GM12878 (cell line): Measurements from ENCODE around the gene ST6GALNAC3. TPM values are rescaled to one million over a fixed set of nuclear protein-coding genes. Genes with fewer than 3 reads are reported as not detected.

ENCODE experiments used
- ATAC-seq: fragments of 200-7000 bp; cut with Tn5 transposase; 3 replicates; pipeline ENCODE4 v1.9.1; 2020; ENCODE audit warnings: mild to moderate bottlenecking, moderate library complexity
- BruUV-seq: library from RNA; stranded (reverse); fragments of 400-500 nt; replicated peaks from 2 replicates; lab custom pipeline; 2021; lab: Mats Ljungman, UMichigan
- CTCF ChIA-PET: fragments of 300-600 bp; sonication (Branson Sonifier 250); formaldehyde crosslinking; extraction: SDS; loops from one replicate; lab custom pipeline; 2021; ENCODE audit warnings: inconsistent platforms; lab: Yijun Ruan, JAX
- POLR2A ChIA-PET: fragments of 350-600 bp; formaldehyde crosslinking; extraction: SDS; loops from one replicate; lab custom pipeline; 2021; ENCODE audit warnings: inconsistent platforms; lab: Charles Lee
- RAD21 ChIA-PET: fragments of 300-600 bp; sonication (Branson Sonifier 250); formaldehyde crosslinking; loops from one replicate; lab custom pipeline; 2023; ENCODE audit warnings: antibody characterized with exemption; ENCODE audit not compliant: unreplicated experiment; lab: Charles Lee
- SMC1A ChIA-PET: fragments of 300-600 bp; sonication (Branson Sonifier 250); formaldehyde crosslinking; loops from one replicate; lab custom pipeline; 2023; ENCODE audit not compliant: unreplicated experiment, uncharacterized antibody; lab: Charles Lee
- DNase-seq: peaks from one replicate; pipeline ENCODE4 v3.0.0-alpha.2; 2011; ENCODE audit warnings: low read depth, low spot score
- FAIRE-seq: peaks from 3 replicates; lab custom pipeline; 2011; peaks lifted over from hg19 to GRCh38; lab: Jason Lieb, UNC
- H2AFZ ChIP-seq: 2 replicates; pipeline ENCODE4 v1.6.0; 2011; ENCODE audit warnings: low read depth, low read length, control low read depth; ENCODE audit not compliant: control insufficient read depth
- H3K27ac ChIP-seq: 2 replicates; pipeline ENCODE4 v1.5.1; 2011; ENCODE audit warnings: control low read depth; ENCODE audit not compliant: control insufficient read depth, insufficient read depth
- H3K27me3 ChIP-seq, 2 experiments: replicated peaks in 1 of 2; 2 replicates each; pipeline versions ENCODE4 v1.6.0 to v1.6.1; 2011; ENCODE audit warnings: low read length in 1 of 2; ENCODE audit not compliant: control insufficient read depth in 2 of 2, insufficient read depth in 2 of 2
- H3K36me3 ChIP-seq, 2 experiments: 2 replicates each; pipeline ENCODE4 v1.5.1; 2011; ENCODE audit warnings: low read length in 1 of 2; ENCODE audit not compliant: control insufficient read depth in 2 of 2, insufficient read depth in 2 of 2
- H3K4me1 ChIP-seq: 2 replicates; pipeline ENCODE4 v1.6.1; 2011; ENCODE audit warnings: mild to moderate bottlenecking, low read length, moderate library complexity, mixed read lengths; ENCODE audit not compliant: control insufficient read depth, insufficient read depth
- H3K4me2 ChIP-seq: 2 replicates; pipeline ENCODE4 v1.6.0; 2011; ENCODE audit warnings: control low read depth; ENCODE audit not compliant: control insufficient read depth, insufficient read depth
- H3K4me3 ChIP-seq: fragments of 200-600 bp; sonication (generic); 2 replicates; pipeline ENCODE4 v1.5.1; 2016
- H3K79me2 ChIP-seq: 2 replicates; pipeline ENCODE4 v1.6.0; 2011; ENCODE audit warnings: low read length; ENCODE audit not compliant: control insufficient read depth, insufficient read depth
- H3K9ac ChIP-seq: 2 replicates; pipeline ENCODE4 v1.8.0; 2011; ENCODE audit warnings: low read length, control low read depth, mixed read lengths; ENCODE audit not compliant: control insufficient read depth, insufficient read depth
- H3K9me3 ChIP-seq: replicated peaks from 3 replicates; pipeline ENCODE4 v1.5.1; 2011; ENCODE audit warnings: mild to moderate bottlenecking, low read length; ENCODE audit not compliant: control insufficient read depth, insufficient read depth
- H4K20me1 ChIP-seq: 2 replicates; pipeline ENCODE4 v1.6.0; 2011; ENCODE audit not compliant: control insufficient read depth, insufficient read depth
- CHD2 ChIP-seq: IDR thresholded peaks from 2 replicates; pipeline ENCODE4 v1.6.1; 2011; ENCODE audit warnings: low read depth, low read length, improper control_type of control experiment, borderline replicate concordance
- EP300 ChIP-seq, 2 experiments: fragments of 150-350 bp in 1 of 2; IDR thresholded peaks; 2 replicates each; pipeline ENCODE4 v1.6.1; 2011 to 2012; ENCODE audit warnings: low read depth in 2 of 2, low read length in 2 of 2, borderline replicate concordance in 1 of 2, improper control_type of control experiment in 1 of 2, inconsistent platforms in 1 of 2; ENCODE audit not compliant: control insufficient read depth in 1 of 2
- FOXK2 ChIP-seq: fragments of 450-650 bp; IDR thresholded peaks from 2 replicates; pipeline ENCODE4 v1.6.1; 2017; ENCODE audit warnings: mild to moderate bottlenecking, moderate library complexity
- IRF4 ChIP-seq: IDR thresholded peaks from 2 replicates; pipeline ENCODE4 v1.6.1; 2011; ENCODE audit warnings: low read depth, low read length
- JUND ChIP-seq: IDR thresholded peaks from 2 replicates; pipeline ENCODE4 v1.6.1; 2012; ENCODE audit warnings: low read depth, mild to moderate bottlenecking, low read length, improper control_type of control experiment, moderate library complexity
- KLF5 ChIP-seq: fragments of 450-650 bp; IDR thresholded peaks from 2 replicates; pipeline ENCODE4 v1.6.1; 2014; ENCODE audit warnings: mild to moderate bottlenecking; ENCODE audit not compliant: partially characterized antibody
- LARP7 ChIP-seq: fragments of 450-650 bp; IDR thresholded peaks from 2 replicates; pipeline ENCODE4 v1.6.1; 2017; ENCODE audit warnings: mild to moderate bottlenecking
- MTA3 ChIP-seq: IDR thresholded peaks from 2 replicates; pipeline ENCODE4 v1.6.1; 2012; ENCODE audit warnings: low read length, inconsistent platforms, borderline replicate concordance
- MYC ChIP-seq: IDR thresholded peaks from 2 replicates; pipeline ENCODE4 v1.6.1; 2011; ENCODE audit warnings: mild to moderate bottlenecking, low read length, moderate library complexity, inconsistent platforms; ENCODE audit not compliant: insufficient read depth, insufficient replicate concordance, insufficient read length, severe bottlenecking
- NFXL1 ChIP-seq: fragments of 450-650 bp; IDR thresholded peaks from 2 replicates; pipeline ENCODE4 v1.6.1; 2017; ENCODE audit warnings: antibody characterized with exemption, mild to moderate bottlenecking, borderline replicate concordance
- PAX8 ChIP-seq: fragments of 450-650 bp; IDR thresholded peaks from 2 replicates; pipeline ENCODE4 v1.6.1; 2017; ENCODE audit warnings: mild to moderate bottlenecking, moderate library complexity
- POLR2AphosphoS5 ChIP-seq: IDR thresholded peaks from 2 replicates; pipeline ENCODE4 v1.6.1; 2011; ENCODE audit warnings: mild to moderate bottlenecking, low read length, inconsistent platforms
- RAD51 ChIP-seq: fragments of 450-650 bp; IDR thresholded peaks from 2 replicates; pipeline ENCODE4 v1.6.1; 2016; ENCODE audit warnings: moderate library complexity, mild to moderate bottlenecking, inconsistent platforms
- RB1 ChIP-seq: fragments of 450-650 bp; formaldehyde crosslinking; IDR thresholded peaks from 2 replicates; pipeline ENCODE4 v1.6.1; 2017; ENCODE audit warnings: mild to moderate bottlenecking, borderline replicate concordance
- SMAD1 ChIP-seq: fragments of 450-650 bp; IDR thresholded peaks from 2 replicates; pipeline ENCODE4 v1.6.1; 2018; ENCODE audit warnings: mild to moderate bottlenecking, low read depth; ENCODE audit not compliant: partially characterized antibody
- YBX1 ChIP-seq: fragments of 450-650 bp; IDR thresholded peaks from 2 replicates; pipeline ENCODE4 v1.6.1; 2016; ENCODE audit warnings: antibody characterized with exemption
- ZNF217 ChIP-seq: fragments of 450-650 bp; IDR thresholded peaks from 2 replicates; pipeline ENCODE4 v1.6.1; 2017; ENCODE audit warnings: antibody characterized with exemption, mild to moderate bottlenecking
- WGBS: methylation state at CpG from one replicate; pipeline ENCODE4 v1.1.6; 2016; ENCODE audit warnings: low lambda C conversion rate; ENCODE audit not compliant: insufficient replicate concordance, insufficient coverage; ENCODE audit errors: missing lambda C conversion rate; 5-methylcytosine and 5-hydroxymethylcytosine counted together
- in situ Hi-C: fragments of 300-500 bp; cut with MboI; formaldehyde crosslinking; loops from 9 replicates; pipeline ENCODE4 v1.14.3; 2018; ENCODE audit warnings: mixed read lengths
- intact Hi-C: fragments of 100-400 bp; cut with micrococcal nuclease; formaldehyde crosslinking; loops from one replicate; pipeline ENCODE4 v1.14.2; 2022; ENCODE audit not compliant: unreplicated experiment
- polyA plus RNA-seq, 11 experiments: library from polyadenylated mRNA; depleted of rRNA in 4 of 11; unstranded in 6 of 11; stranded (reverse) in 5 of 11; fragments of >200 nt; fragmentation: Nextera tagmentation in 4 of 11; fragmentation: Illumina TruSeq in 1 of 11; extraction: Ambion mirVana in 4 of 11; extraction: Trizol in 1 of 11; gene quantifications; 1 replicate in 1 of 11; 2 replicates in 10 of 11; pipeline versions ENCODE4 v1.2.1 to v1.2.3, GENCODE V29; 2011 to 2016; ENCODE audit warnings: inconsistent platforms in 2 of 11, missing spikeins in 2 of 11, low read depth in 1 of 11
- total RNA-seq, 4 experiments: library from RNA; depleted of rRNA in 3 of 4; stranded (reverse); fragments of >200 nt in 3 of 4; fragmentation: Illumina TruSeq in 1 of 4; extraction: Trizol in 1 of 4; gene quantifications; 2 replicates each; pipeline versions ENCODE4 v1.2.1 to v1.2.3, GENCODE V29; 2013 to 2021
- TF ChIP-seq, protein P1 (sequence below): fragments of 450-650 bp; IDR thresholded peaks from 2 replicates; pipeline ENCODE4 v1.6.1; 2018; ENCODE audit warnings: mild to moderate bottlenecking, low read depth, moderate library complexity; ENCODE audit not compliant: partially characterized antibody
- TF ChIP-seq, protein P2 (sequence below): IDR thresholded peaks from 2 replicates; pipeline ENCODE4 v1.6.1; 2012; ENCODE audit warnings: low read depth, low read length, improper control_type of control experiment

Gene ST6GALNAC3
- total and polyA plus RNA-seq, 10 of the 15 experiments (the other 5 are each of a cell fraction or from before 2014, with no cell fraction given), result 0.04 to 0.68 (median 0.18) TPM; not detected in 3

DNA sequence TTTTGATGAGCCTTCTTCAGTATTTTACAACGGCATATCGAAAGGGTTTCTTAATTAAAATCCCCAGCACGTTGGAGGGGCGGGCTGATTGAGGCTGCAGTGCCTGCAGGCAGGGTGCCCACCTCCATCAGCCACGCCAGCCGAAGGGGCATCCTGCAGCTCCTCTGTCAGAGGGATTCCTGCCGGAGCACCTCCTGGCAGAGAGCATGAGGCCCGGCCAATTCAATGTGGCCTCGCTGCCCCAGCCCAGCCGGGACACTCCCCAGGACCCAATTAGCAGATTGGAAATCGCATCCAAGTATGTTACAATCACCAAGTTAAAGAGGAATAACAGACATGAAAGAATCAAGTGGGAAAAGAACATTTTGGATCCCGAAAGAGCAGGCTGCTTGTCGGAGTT is 216.6 kb downstream of the ST6GALNAC3 start:
- DNase-seq (no peak), ATAC-seq (no peak), FAIRE-seq (no peak)
- no peak for TF ChIP-seq KLF5
- no peak for TF ChIP-seq IRF4
- no peak for TF ChIP-seq CHD2
- TF ChIP-seq ZNF217, result no peak
- TF ChIP-seq YBX1, result no peak
- TF ChIP-seq RB1, result no peak
- no peak for TF ChIP-seq LARP7
- no peak for TF ChIP-seq POLR2AphosphoS5
- TF ChIP-seq, protein P1, sequence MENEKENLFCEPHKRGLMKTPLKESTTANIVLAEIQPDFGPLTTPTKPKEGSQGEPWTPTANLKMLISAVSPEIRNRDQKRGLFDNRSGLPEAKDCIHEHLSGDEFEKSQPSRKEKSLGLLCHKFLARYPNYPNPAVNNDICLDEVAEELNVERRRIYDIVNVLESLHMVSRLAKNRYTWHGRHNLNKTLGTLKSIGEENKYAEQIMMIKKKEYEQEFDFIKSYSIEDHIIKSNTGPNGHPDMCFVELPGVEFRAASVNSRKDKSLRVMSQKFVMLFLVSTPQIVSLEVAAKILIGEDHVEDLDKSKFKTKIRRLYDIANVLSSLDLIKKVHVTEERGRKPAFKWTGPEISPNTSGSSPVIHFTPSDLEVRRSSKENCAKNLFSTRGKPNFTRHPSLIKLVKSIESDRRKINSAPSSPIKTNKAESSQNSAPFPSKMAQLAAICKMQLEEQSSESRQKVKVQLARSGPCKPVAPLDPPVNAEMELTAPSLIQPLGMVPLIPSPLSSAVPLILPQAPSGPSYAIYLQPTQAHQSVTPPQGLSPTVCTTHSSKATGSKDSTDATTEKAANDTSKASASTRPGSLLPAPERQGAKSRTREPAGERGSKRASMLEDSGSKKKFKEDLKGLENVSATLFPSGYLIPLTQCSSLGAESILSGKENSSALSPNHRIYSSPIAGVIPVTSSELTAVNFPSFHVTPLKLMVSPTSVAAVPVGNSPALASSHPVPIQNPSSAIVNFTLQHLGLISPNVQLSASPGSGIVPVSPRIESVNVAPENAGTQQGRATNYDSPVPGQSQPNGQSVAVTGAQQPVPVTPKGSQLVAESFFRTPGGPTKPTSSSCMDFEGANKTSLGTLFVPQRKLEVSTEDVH, result no peak
- no peak for TF ChIP-seq SMAD1
- TF ChIP-seq JUND, result no peak
- TF ChIP-seq, protein P2, sequence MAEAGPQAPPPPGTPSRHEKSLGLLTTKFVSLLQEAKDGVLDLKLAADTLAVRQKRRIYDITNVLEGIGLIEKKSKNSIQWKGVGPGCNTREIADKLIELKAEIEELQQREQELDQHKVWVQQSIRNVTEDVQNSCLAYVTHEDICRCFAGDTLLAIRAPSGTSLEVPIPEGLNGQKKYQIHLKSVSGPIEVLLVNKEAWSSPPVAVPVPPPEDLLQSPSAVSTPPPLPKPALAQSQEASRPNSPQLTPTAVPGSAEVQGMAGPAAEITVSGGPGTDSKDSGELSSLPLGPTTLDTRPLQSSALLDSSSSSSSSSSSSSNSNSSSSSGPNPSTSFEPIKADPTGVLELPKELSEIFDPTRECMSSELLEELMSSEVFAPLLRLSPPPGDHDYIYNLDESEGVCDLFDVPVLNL, result no peak
- no peak for TF ChIP-seq MYC
- no peak for TF ChIP-seq PAX8
- no peak for TF ChIP-seq RAD51
- TF ChIP-seq FOXK2, result no peak
- TF ChIP-seq EP300 (IDR thresholded peaks at IDR 0.05; ENCODE audit: borderline replicate concordance in 1 of 2, control insufficient read depth in 1 of 2, low read depth in 2 of 2, low read length in 2 of 2), result no peak
- TF ChIP-seq NFXL1, result no peak
- no peak for TF ChIP-seq MTA3
- H3K36me3 ChIP-seq, result no peaks in the 10 kb centered on the region
- H2AFZ ChIP-seq, result no peak overlapping the region
- WGBS, result 72% methylated on average over 13 of the region's 13 CpGs
- H3K27me3 ChIP-seq, result peaks cover 0 to 2% of the 10 kb centered on the region in 2 experiments; a peak in 2 of 4 replicates
- no peak overlapping the region for H3K27ac ChIP-seq
- no peak overlapping the region for H3K4me3 ChIP-seq
- no peaks in the 10 kb centered on the region for H3K79me2 ChIP-seq
- ChIA-PET RAD21 (interaction anchor here (1.4 kb wide), 1 partner anchor 137 kb away, joined by 4 read pairs; no protein-coding TSS in a partner anchor), CTCF (no interaction called here), SMC1A (no interaction called here), POLR2A (no interaction called here)
- H3K9ac ChIP-seq, result no peak overlapping the region
- in situ Hi-C loops (no loop called here), intact Hi-C loops (loop anchor here (5.0 kb wide), 1 partner anchor 99 kb away; no protein-coding TSS in a partner anchor)
- no peak overlapping the region for H3K4me2 ChIP-seq
- BruUV-seq, result no TSS peak
- no peaks in the 10 kb centered on the region for H3K9me3 ChIP-seq
- H3K4me1 ChIP-seq, result no peaks in the 10 kb centered on the region
- H4K20me1 ChIP-seq, result no peaks in the 10 kb centered on the region
